Spinal cord (tissue), 10 donors: Measurements from ENCODE around the gene CREM. TPM values are rescaled to one million over a fixed set of nuclear protein-coding genes. Genes with fewer than 3 reads are reported as not detected.

ENCODE experiments used
- DNase-seq, 6 donors: peaks; one replicate each; pipeline versions ENCODE4 v3.0.0 to v3.0.0-alpha.2; 2013 to 2015; ENCODE audit warnings: low spot score in 6 of 6, low read depth in 4 of 6
- H3K27ac ChIP-seq: one replicate; pipeline ENCODE4 v1.5.1; 2013; ENCODE audit warnings: low read depth, low read length, control low read depth
- H3K27me3 ChIP-seq: one replicate; pipeline ENCODE4 v1.6.1; 2013; ENCODE audit warnings: low read length; ENCODE audit not compliant: control insufficient read depth, insufficient read depth
- H3K36me3 ChIP-seq: one replicate; pipeline ENCODE4 v1.6.1; 2013; ENCODE audit warnings: low read length; ENCODE audit not compliant: control insufficient read depth, insufficient read depth
- H3K4me1 ChIP-seq: one replicate; pipeline ENCODE4 v1.6.1; 2013; ENCODE audit warnings: low read length; ENCODE audit not compliant: control insufficient read depth, insufficient read depth
- H3K4me3 ChIP-seq: one replicate; pipeline ENCODE4 v1.5.1; 2013; ENCODE audit warnings: low read depth, low read length, control low read depth
- H3K9me3 ChIP-seq: one replicate; pipeline ENCODE4 v1.6.1; 2013; ENCODE audit warnings: low read length; ENCODE audit not compliant: control insufficient read depth, insufficient read depth
- WGBS: methylation state at CpG from one replicate; pipeline ENCODE4 v1.1.5; 2013; ENCODE audit warnings: missing lambda C conversion rate; ENCODE audit not compliant: insufficient coverage; 5-methylcytosine and 5-hydroxymethylcytosine counted together
- polyA plus RNA-seq, 2 donors: library from polyadenylated mRNA; unstranded; fragments of 120-200 nt; gene quantifications; one replicate each; pipeline ENCODE4 v1.2.1, GENCODE V29; 2013; ENCODE audit not compliant: insufficient read length in 2 of 2
- small RNA-seq: library from RNA; depleted of rRNA; stranded (forward); fragments of <200 nt; gene quantifications from one replicate; pipeline ENCODE3, GENCODE V24; 2014; ENCODE audit warnings: low replicate concordance
- total RNA-seq, 2 donors: library from RNA; depleted of rRNA in 1 of 2; stranded (reverse); fragments of 120-200 nt in 1 of 2; fragments of >200 nt in 1 of 2; gene quantifications; one replicate each; pipeline versions ENCODE4 v1.2.3 to v1.2.4, GENCODE V29; 2013 to 2014
- donor health status: healthy.

CREM gene
- total and polyA plus RNA-seq, 4 donors = 38.4 to 56.8 (median 48.2) TPM

GRCh38 chr10:35244549-35244948, 117.9 kb downstream of the CREM start:
- no peak for DNase-seq
- 100% methylated on average over 1 of the region's 2 CpGs for WGBS
- Histone ChIP-seq H3K4me1 (no peaks in the 10 kb centered on the region), H3K27ac (no peak overlapping the region), H3K4me3 (no peak overlapping the region), H3K36me3 (no peaks in the 10 kb centered on the region), H3K27me3 (no peaks in the 10 kb centered on the region), H3K9me3 (no peaks in the 10 kb centered on the region)

GRCh38 chr10:35246770-35247343, 120.2 kb downstream of the CREM start:
- no peaks in the 10 kb centered on the region for H3K36me3 ChIP-seq
- H3K27ac ChIP-seq = no peak overlapping the region
- no peaks in the 10 kb centered on the region for H3K9me3 ChIP-seq
- no peak overlapping the region for H3K4me3 ChIP-seq
- no peak for DNase-seq
- H3K4me1 ChIP-seq = no peaks in the 10 kb centered on the region
- no peaks in the 10 kb centered on the region for H3K27me3 ChIP-seq
- WGBS = 94% methylated on average over 6 of the region's 8 CpGs

- Histone ChIP-seq H3K36me3 (no peaks in the 10 kb centered on the region), H3K4me1 (no peaks in the 10 kb centered on the region)
- no CpG with 5 or more reads among the region's 6 CpGs for WGBS
These were observed 124.9 kb downstream of the CREM start for GRCh38 chr10:35251373-35252100.

GRCh38 chr10:35257057-35257983, 130.7 kb downstream of the CREM start:
- Histone ChIP-seq H3K4me3 (no peak overlapping the region), H3K9me3 (no peaks in the 10 kb centered on the region), H3K4me1 (no peaks in the 10 kb centered on the region), H3K27ac (no peak overlapping the region), H3K36me3 (no peaks in the 10 kb centered on the region), H3K27me3 (no peaks in the 10 kb centered on the region)
- WGBS = 89% methylated on average over 2 of the region's 3 CpGs
- no peak for DNase-seq

More at GRCh38 chr10:35251373-35252100, 124.9 kb downstream of the CREM start:
- no peak overlapping the region for H3K4me3 ChIP-seq
- H3K27me3 ChIP-seq = no peaks in the 10 kb centered on the region
- DNase-seq = no peak
- H3K27ac ChIP-seq = no peak overlapping the region
- no peaks in the 10 kb centered on the region for H3K9me3 ChIP-seq

GRCh38 chr10:35259769-35260397, 133.2 kb downstream of the CREM start:
- no peaks in the 10 kb centered on the region for H3K36me3 ChIP-seq
- H3K27ac ChIP-seq = no peak overlapping the region
- H3K4me1 ChIP-seq = no peaks in the 10 kb centered on the region
- DNase-seq = no peak
- no peaks in the 10 kb centered on the region for H3K9me3 ChIP-seq
- no peak overlapping the region for H3K4me3 ChIP-seq
- H3K27me3 ChIP-seq = no peaks in the 10 kb centered on the region
- 54% methylated on average over 2 of the region's 3 CpGs for WGBS

GRCh38 chr10:35262436-35262835, 135.8 kb downstream of the CREM start:
- no peak for DNase-seq
- Histone ChIP-seq H3K27ac (no peak overlapping the region), H3K4me1 (no peaks in the 10 kb centered on the region), H3K27me3 (no peaks in the 10 kb centered on the region), H3K36me3 (no peaks in the 10 kb centered on the region), H3K4me3 (no peak overlapping the region), H3K9me3 (no peaks in the 10 kb centered on the region)
- WGBS = no CpG with 5 or more reads among the region's 5 CpGs

Small RNA genes lying within 50 kb of the gene (small RNA-seq; reads per million reads assigned to genes)
- not detected for gene MIR3611
- 0.06 reads per million for gene RNU6-1167P
- not detected for gene RNU6-794P
- gene RNU7-77P = not detected

Other genes with a start within 250 kb of the CREM start
- gene CUL2, start 36.5 kb upstream of the CREM start, total RNA-seq = 10 to 100 TPM; 31.9 to 67.1 TPM
- 10 to 100 TPM; 38.7 to 54.1 TPM for gene CUL2, start 36.5 kb upstream of the CREM start, polyA plus RNA-seq
- gene CCNY, start 209.7 kb downstream of the CREM start, total RNA-seq = 10 to 100 TPM; 57.7 to 60.1 TPM
- gene CCNY, start 209.7 kb downstream of the CREM start, polyA plus RNA-seq = 100 to 1,000 TPM in 1 of 2 donors, 10 to 100 TPM in 1; 92.1 to 112 TPM